Esophagus muscularis mucosa (tissue), 4 donors: Measurements from ENCODE around the gene CFL2. TPM values are rescaled to one million over a fixed set of nuclear protein-coding genes. Genes with fewer than 3 reads are reported as not detected.

Experiments used
- DNase-seq: peaks from one replicate; pipeline ENCODE4 v3.0.0-alpha.2; 2017; ENCODE audit errors: extremely low spot score
- H3K27ac ChIP-seq, 4 donors: fragments of 200-600 bp; sonication (generic); replicated peaks in 1 of 4; 1 replicate in 3 of 4; 2 replicates in 1 of 4; pipeline ENCODE4 v1.5.1; 2016 to 2019; ENCODE audit warnings: mild to moderate bottlenecking in 1 of 4
- H3K27me3 ChIP-seq, 4 donors: fragments of 200-600 bp; sonication (generic); one replicate each; pipeline versions ENCODE4 v1.5.1 to v1.6.0; 2016 to 2019
- H3K36me3 ChIP-seq, 4 donors: fragments of 200-600 bp; sonication (generic); one replicate each; pipeline ENCODE4 v1.5.1; 2016 to 2019
- H3K4me1 ChIP-seq, 4 donors: fragments of 200-600 bp; sonication (generic); one replicate each; pipeline ENCODE4 v1.5.1; 2016 to 2019
- H3K4me3 ChIP-seq, 4 donors: fragments of 200-600 bp; sonication (generic); 1 replicate in 2 of 4; 2 replicates in 2 of 4; pipeline ENCODE4 v1.5.1; 2016 to 2019; ENCODE audit warnings: mild to moderate bottlenecking in 4 of 4, moderate library complexity in 1 of 4
- H3K9me3 ChIP-seq, 4 donors: fragments of 200-600 bp; sonication (generic); 1 replicate in 3 of 4; 2 replicates in 1 of 4; pipeline ENCODE4 v1.5.1; 2016 to 2019
- EP300 ChIP-seq: sonication (generic); formaldehyde crosslinking; IDR thresholded peaks from one replicate; pipeline ENCODE4 v1.6.1; 2017; ENCODE audit warnings: antibody characterized with exemption
- POLR2A ChIP-seq: fragments of 450-650 bp; IDR thresholded peaks from one replicate; pipeline ENCODE4 v1.6.1; 2017; ENCODE audit warnings: antibody characterized with exemption, moderate library complexity, mild to moderate bottlenecking, low read depth
- POLR2AphosphoS5 ChIP-seq, 2 donors: sonication (generic); formaldehyde crosslinking; IDR thresholded peaks; one replicate each; pipeline ENCODE4 v1.6.1; 2017; ENCODE audit warnings: antibody characterized with exemption in 2 of 2
- WGBS: methylation state at CpG from one replicate; pipeline ENCODE4 v1.1.5; 2018; 5-methylcytosine and 5-hydroxymethylcytosine counted together
- intact Hi-C: fragments of 100-400 bp; cut with DNase I; formaldehyde crosslinking; loops from one replicate; pipeline ENCODE4 v1.15.1; 2023
- total RNA-seq, 4 donors: library from RNA; depleted of rRNA; stranded (reverse); fragments of >200 nt; gene quantifications; one replicate each; pipeline versions ENCODE4 v1.1.0 to v1.2.1, GENCODE V29; 2016
- TF ChIP-seq, protein P1 (sequence below), 3 experiments: fragments of 200-600 bp in 2 of 3; fragments of 450-650 bp in 1 of 3; sonication (generic) in 2 of 3; IDR thresholded peaks; one replicate each; pipeline ENCODE4 v1.5.1; 2017 to 2019; ENCODE audit warnings: antibody characterized with exemption in 3 of 3, mild to moderate bottlenecking in 2 of 3, moderate library complexity in 1 of 3

CFL2 gene
- total RNA-seq, 4 donors from 2014 or later, result 247 to 265 (median 257) TPM

DNA sequence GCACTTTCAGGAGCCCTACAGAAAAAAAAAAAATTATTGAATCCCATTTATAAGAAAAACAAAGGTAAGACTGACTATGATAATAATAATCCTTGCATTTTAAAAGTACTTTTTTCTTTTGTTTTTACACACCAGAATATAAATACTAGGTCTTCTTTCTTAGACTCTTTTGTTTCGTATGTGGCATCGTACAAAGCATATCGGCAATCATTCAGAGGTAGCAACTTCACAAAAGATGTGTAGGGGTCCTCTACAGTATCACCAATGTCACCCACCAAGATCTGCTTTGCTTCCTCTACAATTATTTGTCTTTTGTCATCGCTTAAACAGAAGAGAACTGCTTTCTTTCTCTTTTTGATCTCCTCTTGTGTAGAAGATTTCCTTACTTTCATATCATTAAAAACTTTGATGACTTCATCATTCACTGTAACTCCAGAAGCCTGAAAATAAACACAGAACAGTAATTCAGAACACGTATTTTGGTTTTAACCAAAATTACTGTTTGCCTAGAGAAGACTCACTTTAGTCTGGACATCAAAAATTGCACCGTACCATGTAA is 1.2 kb downstream of the CFL2 start:
- Histone ChIP-seq H3K27ac (peak overlapping the region; percentile 98 to 100 (median 98)), H3K4me3 (peak overlapping the region; percentile 79 to 95 (median 86)), H3K27me3 (no peaks in the 10 kb centered on the region), H3K9me3 (no peaks in the 10 kb centered on the region), H3K36me3 (peaks cover 0 to 12% (median 5%) of the 10 kb centered on the region in 4 donors), H3K4me1 (peaks cover 17 to 57% (median 51%) of the 10 kb centered on the region in 4 donors)
- intact Hi-C loops, result loop anchor here (10.0 kb wide), 1 partner anchor 162 kb away; the partner anchor contains the start of gene BAZ1A
- no peak for DNase-seq
- TF ChIP-seq EP300 (no peak), POLR2A (no peak), POLR2AphosphoS5 (IDR thresholded peaks at IDR 0.05) (no peak)
- TF ChIP-seq, protein P1, sequence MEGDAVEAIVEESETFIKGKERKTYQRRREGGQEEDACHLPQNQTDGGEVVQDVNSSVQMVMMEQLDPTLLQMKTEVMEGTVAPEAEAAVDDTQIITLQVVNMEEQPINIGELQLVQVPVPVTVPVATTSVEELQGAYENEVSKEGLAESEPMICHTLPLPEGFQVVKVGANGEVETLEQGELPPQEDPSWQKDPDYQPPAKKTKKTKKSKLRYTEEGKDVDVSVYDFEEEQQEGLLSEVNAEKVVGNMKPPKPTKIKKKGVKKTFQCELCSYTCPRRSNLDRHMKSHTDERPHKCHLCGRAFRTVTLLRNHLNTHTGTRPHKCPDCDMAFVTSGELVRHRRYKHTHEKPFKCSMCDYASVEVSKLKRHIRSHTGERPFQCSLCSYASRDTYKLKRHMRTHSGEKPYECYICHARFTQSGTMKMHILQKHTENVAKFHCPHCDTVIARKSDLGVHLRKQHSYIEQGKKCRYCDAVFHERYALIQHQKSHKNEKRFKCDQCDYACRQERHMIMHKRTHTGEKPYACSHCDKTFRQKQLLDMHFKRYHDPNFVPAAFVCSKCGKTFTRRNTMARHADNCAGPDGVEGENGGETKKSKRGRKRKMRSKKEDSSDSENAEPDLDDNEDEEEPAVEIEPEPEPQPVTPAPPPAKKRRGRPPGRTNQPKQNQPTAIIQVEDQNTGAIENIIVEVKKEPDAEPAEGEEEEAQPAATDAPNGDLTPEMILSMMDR (IDR thresholded peaks at IDR 0.05), result no peak
- WGBS, result 29% methylated on average over 6 of the region's 6 CpGs

- WGBS, result 40% methylated on average over 4 of the region's 4 CpGs
- Histone ChIP-seq H3K36me3 (peaks cover 0 to 12% (median 5%) of the 10 kb centered on the region in 4 donors), H3K27me3 (no peaks in the 10 kb centered on the region), H3K4me1 (peaks cover 17 to 61% (median 59%) of the 10 kb centered on the region in 4 donors), H3K27ac (peak overlapping the region; percentile 98 to 100 (median 98)), H3K9me3 (no peaks in the 10 kb centered on the region), H3K4me3 (peak overlapping the region; percentile 79 to 95 (median 86))
- intact Hi-C loops, result loop anchor here (10.0 kb wide), 1 partner anchor 163 kb away; the partner anchor contains the start of gene BAZ1A
- no peak for TF ChIP-seq EP300
- no peak for TF ChIP-seq POLR2A
- TF ChIP-seq POLR2AphosphoS5 (IDR thresholded peaks at IDR 0.05), result no peak
- TF ChIP-seq, protein P1 (IDR thresholded peaks at IDR 0.05), result no peak
- DNase-seq, result no peak
Observed at GRCh38 chr14:34711796-34712712, 2.3 kb downstream of the CFL2 start.

DNA sequence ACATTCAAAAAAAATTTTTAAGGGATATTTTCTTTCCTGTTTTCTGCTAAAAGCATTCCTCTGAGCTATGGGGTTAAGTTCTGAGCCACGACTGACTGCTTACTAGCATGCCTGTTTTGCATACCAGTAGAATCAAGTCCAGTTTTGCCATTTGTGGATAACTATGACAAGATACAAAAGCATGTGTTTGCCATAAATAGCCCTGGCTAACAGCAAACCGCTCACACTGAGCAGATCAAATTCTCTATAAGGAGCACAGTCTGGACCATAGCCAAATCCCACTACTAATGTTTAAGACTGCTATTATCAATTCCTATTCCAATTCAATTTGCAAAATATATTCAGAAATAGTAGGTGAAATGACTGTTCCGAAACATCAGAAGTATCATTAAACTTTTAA is 3.2 kb downstream of the CFL2 start:
- Histone ChIP-seq H3K9me3 (no peaks in the 10 kb centered on the region), H3K4me1 (peaks cover 17 to 61% (median 59%) of the 10 kb centered on the region in 4 donors), H3K27ac (peak overlapping the region; percentile 98 to 100 (median 98)), H3K27me3 (no peaks in the 10 kb centered on the region), H3K4me3 (peak overlapping the region; percentile 8 to 91 (median 80)), H3K36me3 (peaks cover 0 to 12% (median 5%) of the 10 kb centered on the region in 4 donors)
- intact Hi-C loops, result loop anchor here (10.0 kb wide), 1 partner anchor 164 kb away; the partner anchor contains the start of gene BAZ1A
- WGBS, result 25% methylated on average over 3 of the region's 3 CpGs
- TF ChIP-seq EP300 (no peak), POLR2A (no peak), POLR2AphosphoS5 (IDR thresholded peaks at IDR 0.05) (peak; percentile 60 to 88)
- TF ChIP-seq, protein P1 (IDR thresholded peaks at IDR 0.05), result no peak
- DNase-seq, result no peak

GRCh38 chr14:34710744-34711143 is 3.6 kb downstream of the CFL2 start:
- peak overlapping the region; percentile 98 to 100 (median 98) for H3K27ac ChIP-seq
- WGBS, result 18% methylated on average over 2 of the region's 2 CpGs
- DNase-seq, result no peak
- intact Hi-C loops, result loop anchor here (10.0 kb wide), 1 partner anchor 164 kb away; the partner anchor contains the start of gene BAZ1A
- peaks cover 0 to 12% (median 5%) of the 10 kb centered on the region in 4 donors for H3K36me3 ChIP-seq
- TF ChIP-seq POLR2AphosphoS5 (IDR thresholded peaks at IDR 0.05) (no peak), EP300 (no peak), POLR2A (no peak)
- TF ChIP-seq, protein P1 (IDR thresholded peaks at IDR 0.05), result no peak
- peak overlapping the region; percentile 8 to 91 (median 80) for H3K4me3 ChIP-seq
- no peaks in the 10 kb centered on the region for H3K9me3 ChIP-seq
- H3K4me1 ChIP-seq, result peaks cover 17 to 61% (median 59%) of the 10 kb centered on the region in 4 donors
- no peaks in the 10 kb centered on the region for H3K27me3 ChIP-seq
